K562 (cell line): Measurements from ENCODE around the gene ULK3. TPM values are rescaled to one million over a fixed set of nuclear protein-coding genes. Genes with fewer than 3 reads are reported as not detected.

Experiments used
- CHD1 ChIP-seq: fragments of 200-600 bp; sonication (generic); IDR thresholded peaks from one replicate; pipeline ENCODE4 v1.6.1; 2012; ENCODE audit warnings: mild to moderate bottlenecking, moderate library complexity, low read length, inconsistent platforms
- HCFC1 ChIP-seq: IDR thresholded peaks from 2 replicates; pipeline ENCODE4 v1.6.1; 2012; ENCODE audit warnings: low read depth, low read length, improper control_type of control experiment
- HDGF ChIP-seq: fragments of 450-650 bp; IDR thresholded peaks from 2 replicates; pipeline ENCODE4 v1.6.1; 2016
- JUND ChIP-seq, 2 experiments: IDR thresholded peaks; 2 replicates in 1 of 2; 3 replicates in 1 of 2; pipeline ENCODE4 v1.6.1; 2011; ENCODE audit warnings: borderline replicate concordance in 2 of 2, low read depth in 2 of 2, low read length in 2 of 2, improper control_type of control experiment in 1 of 2, missing biosample characterization in 1 of 2, missing genetic modification characterization in 1 of 2, missing genetic modification reagents in 1 of 2
- KAT7 ChIP-seq: sonication (generic); formaldehyde crosslinking; IDR thresholded peaks from 2 replicates; pipeline ENCODE4 v1.8.0; 2022; ENCODE audit warnings: missing genetic modification reagents, mild to moderate bottlenecking, borderline replicate concordance
- KDM5B ChIP-seq: fragments of 200-600 bp; sonication (generic); IDR thresholded peaks from 2 replicates; pipeline ENCODE4 v1.6.1; 2012; ENCODE audit warnings: low read depth, mild to moderate bottlenecking, moderate library complexity, low read length, control low read depth, inconsistent platforms; ENCODE audit not compliant: insufficient replicate concordance
- NR1H2 ChIP-seq: sonication (generic); formaldehyde crosslinking; IDR thresholded peaks from 2 replicates; pipeline ENCODE4 v1.4.0; 2020; ENCODE audit warnings: mild to moderate bottlenecking, missing genetic modification reagents
- SP2 ChIP-seq: IDR thresholded peaks from 2 replicates; pipeline ENCODE4 v1.6.1; 2011; ENCODE audit warnings: mild to moderate bottlenecking, low read depth, low read length, moderate library complexity; ENCODE audit not compliant: poor library complexity, severe bottlenecking; ENCODE audit errors: extremely low read depth
- ZBED1 ChIP-seq: IDR thresholded peaks from 2 replicates; pipeline ENCODE4 v1.6.1; 2014
- ZNF311 ChIP-seq: fragments of 250-450 bp; sonication (Bioruptor Pico); IDR thresholded peaks from 2 replicates; pipeline ENCODE4 v1.4.0; 2020; ENCODE audit warnings: mild to moderate bottlenecking, moderate library complexity
- ZNF408 ChIP-seq: fragments of 250-450 bp; sonication (Bioruptor Pico); IDR thresholded peaks from 2 replicates; pipeline ENCODE4 v1.4.0; 2020; ENCODE audit warnings: low read depth, mild to moderate bottlenecking, moderate library complexity
- ZNF589 ChIP-seq: fragments of 200-800 bp; sonication (Bioruptor generic); IDR thresholded peaks from 2 replicates; pipeline ENCODE4 v1.6.1; 2016; ENCODE audit warnings: low read depth, missing genetic modification characterization, missing compliant biosample characterization
- polyA plus RNA-seq, 8 experiments: library from polyadenylated mRNA; depleted of rRNA in 4 of 8; stranded (reverse) in 5 of 8; unstranded in 3 of 8; fragments of >200 nt; fragmentation: Nextera tagmentation in 2 of 8; fragmentation: Illumina TruSeq in 1 of 8; extraction: Ambion mirVana in 2 of 8; extraction: Trizol in 1 of 8; gene quantifications; 2 replicates each; pipeline versions ENCODE4 v1.2.1 to v1.2.3, GENCODE V29; 2011 to 2014; ENCODE audit warnings: inconsistent platforms in 1 of 8, missing spikeins in 1 of 8
- total RNA-seq, 7 experiments: library from RNA; depleted of rRNA in 6 of 7; stranded (reverse); fragments of >200 nt in 6 of 7; fragmentation: Illumina TruSeq in 2 of 7; extraction: Trizol in 2 of 7; gene quantifications; 2 replicates each; pipeline versions ENCODE4 v1.2.1 to v1.2.3, GENCODE V29; 2011 to 2021; ENCODE audit warnings: low replicate concordance in 1 of 7
- TF ChIP-seq, protein P1 (sequence below), 2 experiments: fragments of 450-650 bp in 1 of 2; sonication (generic) in 1 of 2; formaldehyde crosslinking in 1 of 2; IDR thresholded peaks; 2 replicates each; pipeline versions ENCODE4 v1.7.1 to v1.9.0; 2016 to 2022; ENCODE audit warnings: inconsistent platforms in 1 of 2, mild to moderate bottlenecking in 1 of 2, missing genetic modification reagents in 1 of 2
- TF ChIP-seq, protein P2 (sequence below): sonication (generic); formaldehyde crosslinking; IDR thresholded peaks from 2 replicates; pipeline ENCODE4 v1.8.1; 2023; ENCODE audit warnings: mild to moderate bottlenecking, missing genetic modification reagents
- TF ChIP-seq, protein P3 (sequence below): IDR thresholded peaks from 2 replicates; pipeline ENCODE4 v1.6.1; 2012; ENCODE audit warnings: low read depth, low read length, improper control_type of control experiment, borderline replicate concordance

Gene ULK3
- total and polyA plus RNA-seq, 9 of the 15 experiments (the other 6 are each of a cell fraction or from before 2014, with no cell fraction given) = 0.68 to 68.0 (median 34.9) TPM

DNA sequence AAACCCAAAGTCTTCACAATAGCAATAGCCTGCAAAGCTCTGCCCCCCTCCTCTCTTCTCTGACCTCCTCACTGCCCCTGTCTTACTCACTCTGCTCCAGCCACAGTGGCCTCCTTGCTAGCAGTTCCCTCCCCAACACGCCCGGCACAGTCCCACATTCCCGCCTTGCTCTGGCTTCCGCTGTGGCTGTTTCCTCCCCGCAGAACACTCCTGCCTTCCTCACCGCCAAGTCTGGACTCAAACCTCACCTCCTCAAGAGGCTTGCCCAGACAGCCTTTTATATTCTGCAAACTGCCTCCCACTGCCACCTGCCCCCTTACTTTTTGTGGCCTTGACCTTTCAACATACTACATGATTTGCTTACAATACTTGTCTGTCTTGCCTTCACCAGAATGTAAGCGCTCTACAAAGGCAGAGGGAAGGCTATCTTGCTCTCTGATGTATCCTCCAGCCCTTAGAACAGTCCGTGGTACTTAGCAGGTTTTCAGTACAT is 46.5 kb upstream of the ULK3 start (continued):
- TF ChIP-seq NR1H2 (CRISPR knock-in tag) (no peak), KAT7 (CRISPR knock-in tag) (no peak), HCFC1 (no peak), ZBED1 (no peak), ZNF408 (CRISPR knock-in tag) (no peak), ZNF311 (no peak), KDM5B (no peak), HDGF (peak; percentile 42; the same call in 1 of the 2 replicates), ZNF589 (peak; percentile 39; the same call in 1 of the 2 replicates), SP2 (no peak), JUND (IDR thresholded peaks at IDR 0.05; ENCODE audit: borderline replicate concordance, low read depth, low read length) (no peak), JUND (tag; IDR thresholded peaks at IDR 0.05; ENCODE audit: borderline replicate concordance, low read depth, low read length) (no peak; the same call in 2 of the 3 replicates), CHD1 (no peak)
- TF ChIP-seq, protein P1, sequence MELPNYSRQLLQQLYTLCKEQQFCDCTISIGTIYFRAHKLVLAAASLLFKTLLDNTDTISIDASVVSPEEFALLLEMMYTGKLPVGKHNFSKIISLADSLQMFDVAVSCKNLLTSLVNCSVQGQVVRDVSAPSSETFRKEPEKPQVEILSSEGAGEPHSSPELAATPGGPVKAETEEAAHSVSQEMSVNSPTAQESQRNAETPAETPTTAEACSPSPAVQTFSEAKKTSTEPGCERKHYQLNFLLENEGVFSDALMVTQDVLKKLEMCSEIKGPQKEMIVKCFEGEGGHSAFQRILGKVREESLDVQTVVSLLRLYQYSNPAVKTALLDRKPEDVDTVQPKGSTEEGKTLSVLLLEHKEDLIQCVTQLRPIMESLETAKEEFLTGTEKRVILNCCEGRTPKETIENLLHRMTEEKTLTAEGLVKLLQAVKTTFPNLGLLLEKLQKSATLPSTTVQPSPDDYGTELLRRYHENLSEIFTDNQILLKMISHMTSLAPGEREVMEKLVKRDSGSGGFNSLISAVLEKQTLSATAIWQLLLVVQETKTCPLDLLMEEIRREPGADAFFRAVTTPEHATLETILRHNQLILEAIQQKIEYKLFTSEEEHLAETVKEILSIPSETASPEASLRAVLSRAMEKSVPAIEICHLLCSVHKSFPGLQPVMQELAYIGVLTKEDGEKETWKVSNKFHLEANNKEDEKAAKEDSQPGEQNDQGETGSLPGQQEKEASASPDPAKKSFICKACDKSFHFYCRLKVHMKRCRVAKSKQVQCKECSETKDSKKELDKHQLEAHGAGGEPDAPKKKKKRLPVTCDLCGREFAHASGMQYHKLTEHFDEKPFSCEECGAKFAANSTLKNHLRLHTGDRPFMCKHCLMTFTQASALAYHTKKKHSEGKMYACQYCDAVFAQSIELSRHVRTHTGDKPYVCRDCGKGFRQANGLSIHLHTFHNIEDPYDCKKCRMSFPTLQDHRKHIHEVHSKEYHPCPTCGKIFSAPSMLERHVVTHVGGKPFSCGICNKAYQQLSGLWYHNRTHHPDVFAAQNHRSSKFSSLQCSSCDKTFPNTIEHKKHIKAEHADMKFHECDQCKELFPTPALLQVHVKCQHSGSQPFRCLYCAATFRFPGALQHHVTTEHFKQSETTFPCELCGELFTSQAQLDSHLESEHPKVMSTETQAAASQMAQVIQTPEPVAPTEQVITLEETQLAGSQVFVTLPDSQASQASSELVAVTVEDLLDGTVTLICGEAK (IDR thresholded peaks at IDR 0.05) = no peak
- TF ChIP-seq, protein P1 (CRISPR knock-in tag; IDR thresholded peaks at IDR 0.05) = no peak
- TF ChIP-seq, protein P2, sequence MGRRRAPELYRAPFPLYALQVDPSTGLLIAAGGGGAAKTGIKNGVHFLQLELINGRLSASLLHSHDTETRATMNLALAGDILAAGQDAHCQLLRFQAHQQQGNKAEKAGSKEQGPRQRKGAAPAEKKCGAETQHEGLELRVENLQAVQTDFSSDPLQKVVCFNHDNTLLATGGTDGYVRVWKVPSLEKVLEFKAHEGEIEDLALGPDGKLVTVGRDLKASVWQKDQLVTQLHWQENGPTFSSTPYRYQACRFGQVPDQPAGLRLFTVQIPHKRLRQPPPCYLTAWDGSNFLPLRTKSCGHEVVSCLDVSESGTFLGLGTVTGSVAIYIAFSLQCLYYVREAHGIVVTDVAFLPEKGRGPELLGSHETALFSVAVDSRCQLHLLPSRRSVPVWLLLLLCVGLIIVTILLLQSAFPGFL = no peak
- TF ChIP-seq, protein P3, sequence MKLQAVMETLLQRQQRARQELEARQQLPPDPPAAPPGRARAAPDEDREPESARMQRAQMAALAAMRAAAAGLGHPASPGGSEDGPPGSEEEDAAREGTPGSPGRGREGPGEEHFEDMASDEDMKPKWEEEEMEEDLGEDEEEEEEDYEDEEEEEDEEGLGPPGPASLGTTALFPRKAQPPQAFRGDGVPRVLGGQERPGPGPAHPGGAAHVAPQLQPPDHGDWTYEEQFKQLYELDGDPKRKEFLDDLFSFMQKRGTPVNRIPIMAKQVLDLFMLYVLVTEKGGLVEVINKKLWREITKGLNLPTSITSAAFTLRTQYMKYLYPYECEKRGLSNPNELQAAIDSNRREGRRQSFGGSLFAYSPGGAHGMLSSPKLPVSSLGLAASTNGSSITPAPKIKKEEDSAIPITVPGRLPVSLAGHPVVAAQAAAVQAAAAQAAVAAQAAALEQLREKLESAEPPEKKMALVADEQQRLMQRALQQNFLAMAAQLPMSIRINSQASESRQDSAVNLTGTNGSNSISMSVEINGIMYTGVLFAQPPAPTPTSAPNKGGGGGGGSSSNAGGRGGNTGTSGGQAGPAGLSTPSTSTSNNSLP = no peak
